GM19328 (cell line): ENCODE data around the gene SLC35A4.
"Not testable (repeated sequence)": the region's sequence is repeated elsewhere in the genome, so short reads cannot be mapped to it uniquely, and the experiment has no call there.

Source experiments
- ATAC-seq: cut with Tn5 transposase; IDR thresholded peaks from one replicate; pipeline ENCODE4 v1.9.1; 2021; ENCODE audit warnings: mild to moderate bottlenecking, moderate library complexity; ENCODE audit not compliant: unreplicated experiment

The SLC35A4 gene

GRCh38 chr5:140557965-140558364 is 6.7 kb upstream of the SLC35A4 start:
- ATAC-seq = no peak

- ATAC-seq = no peak
Measured at GRCh38 chr5:140558542-140558941, 6.1 kb upstream of the SLC35A4 start.

GRCh38 chr5:140560227-140560626 is 4.4 kb upstream of the SLC35A4 start:
- ATAC-seq = no peak

- no peak for ATAC-seq
Measured at GRCh38 chr5:140561753-140562523, 2.7 kb upstream of the SLC35A4 start.

GRCh38 chr5:140563596-140563995 is 1.0 kb upstream of the SLC35A4 start:
- no peak for ATAC-seq

GRCh38 chr5:140565024-140565779 is 574 bp downstream of the SLC35A4 start:
- ATAC-seq = no peak

- no peak for ATAC-seq
Measured at GRCh38 chr5:140565780-140566095, 1.1 kb downstream of the SLC35A4 start.

GRCh38 chr5:140566665-140567064 is 2.0 kb downstream of the SLC35A4 start:
- ATAC-seq = no peak

- no peak for ATAC-seq
Measured at GRCh38 chr5:140567136-140567818, 2.6 kb downstream of the SLC35A4 start.

GRCh38 chr5:140567871-140568270 is 3.2 kb downstream of the SLC35A4 start:
- no peak for ATAC-seq

GRCh38 chr5:140568443-140569063 is 3.9 kb downstream of the SLC35A4 start:
- no peak for ATAC-seq

- ATAC-seq = no peak
Measured at GRCh38 chr5:140569197-140569596, 4.6 kb downstream of the SLC35A4 start.

- no peak for ATAC-seq
Measured at GRCh38 chr5:140570058-140570457, 5.4 kb downstream of the SLC35A4 start.

GRCh38 chr5:140570488-140570887 is 5.9 kb downstream of the SLC35A4 start:
- no peak for ATAC-seq

- no peak for ATAC-seq
Measured at GRCh38 chr5:140571105-140571504, 6.5 kb downstream of the SLC35A4 start.

- no peak for ATAC-seq
Measured at GRCh38 chr5:140573683-140574082, 9.1 kb downstream of the SLC35A4 start.

GRCh38 chr5:140574165-140574564 is 9.5 kb downstream of the SLC35A4 start:
- ATAC-seq = no peak

- no peak for ATAC-seq
Measured at GRCh38 chr5:140575309-140575708, 10.7 kb downstream of the SLC35A4 start.

GRCh38 chr5:140576776-140577201 is 12.2 kb downstream of the SLC35A4 start:
- ATAC-seq = no peak

- not testable (repeated sequence) for ATAC-seq
Measured at GRCh38 chr5:140579188-140579747, 14.6 kb downstream of the SLC35A4 start.

GRCh38 chr5:140587495-140587894 is 22.9 kb downstream of the SLC35A4 start:
- ATAC-seq = no peak
